Pulmonary artery endothelial cell (primary cell): ENCODE data around the gene MED23. TPM values are rescaled to one million over a fixed set of nuclear protein-coding genes. Genes with fewer than 3 reads are reported as not detected.
"Not testable (repeated sequence)": the region's sequence is repeated elsewhere in the genome, so short reads cannot be mapped to it uniquely, and the experiment has no call there.

Experiments
- DNase-seq: peaks from one replicate; pipeline ENCODE4 v3.0.0-alpha.2; 2011; ENCODE audit warnings: low read depth, low spot score
- total RNA-seq: library from RNA; depleted of rRNA; stranded (reverse); fragments of >200 nt; gene quantifications from 2 replicates; pipeline ENCODE4 v1.2.3, GENCODE V29; 2014

Gene MED23
- total RNA-seq, 1 donor from 2014 or later, result 30.3 TPM

DNA sequence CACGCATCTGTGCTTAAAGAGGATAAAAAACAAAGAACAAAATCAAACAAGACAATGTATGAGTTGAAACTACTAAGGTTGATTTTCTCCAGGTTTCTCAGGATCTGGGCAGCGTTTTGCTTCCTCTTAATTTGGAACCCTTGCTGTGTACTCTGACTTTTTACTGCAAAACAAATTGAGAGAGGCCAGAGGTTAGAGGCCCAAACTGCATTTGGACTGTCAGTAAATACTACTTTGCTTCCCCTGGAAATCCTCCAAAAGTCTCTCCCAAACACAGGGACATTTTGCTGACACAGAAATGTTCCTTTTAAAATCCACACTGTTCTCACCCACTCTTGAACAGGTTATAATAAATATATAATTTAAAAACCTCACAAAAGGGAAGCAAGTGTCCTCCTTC is 53.9 kb downstream of the MED23 start:
- no peak for DNase-seq

DNA sequence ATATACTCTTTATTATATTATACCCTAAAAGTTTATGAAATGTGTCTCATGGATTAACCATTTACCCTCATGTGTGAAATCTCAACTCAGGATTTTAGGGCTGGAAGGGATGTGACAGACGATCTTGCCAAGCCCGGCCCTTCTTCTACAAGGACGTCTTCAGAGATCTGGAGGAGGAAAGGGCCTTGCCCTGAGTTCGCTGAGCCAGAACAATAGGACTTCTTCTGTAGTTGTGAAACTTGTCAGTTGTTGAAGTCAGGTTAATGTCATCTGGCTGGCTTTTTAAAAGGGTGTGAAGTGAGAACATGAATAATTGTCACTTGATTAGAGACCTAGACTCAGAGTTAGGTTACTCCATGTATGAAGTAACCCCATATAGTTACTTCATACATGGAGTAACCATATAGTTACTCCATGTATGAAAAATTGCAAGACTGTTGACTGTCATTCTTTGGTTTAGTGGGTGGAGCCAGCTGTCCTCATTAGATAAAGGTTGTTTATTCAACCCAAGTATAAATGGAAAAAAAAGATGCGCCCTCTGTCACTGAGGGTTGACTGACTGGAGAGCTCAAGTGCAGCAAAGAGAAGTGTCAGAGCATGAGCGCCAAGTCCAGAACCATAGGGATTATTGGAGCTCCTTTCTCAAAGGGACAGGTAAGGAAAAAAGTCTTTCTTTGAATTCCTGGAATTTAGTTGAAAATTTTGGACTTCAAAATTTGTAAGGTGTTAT is 55.2 kb downstream of the MED23 start, which contains the start of gene ARG1:
Gene ARG1, plus strand, starts transcription at position 541 of the 730 bp plus-strand sequence. Its CDS starts 57 bp downstream, at position 598.
- DNase-seq, result no peak

DNA sequence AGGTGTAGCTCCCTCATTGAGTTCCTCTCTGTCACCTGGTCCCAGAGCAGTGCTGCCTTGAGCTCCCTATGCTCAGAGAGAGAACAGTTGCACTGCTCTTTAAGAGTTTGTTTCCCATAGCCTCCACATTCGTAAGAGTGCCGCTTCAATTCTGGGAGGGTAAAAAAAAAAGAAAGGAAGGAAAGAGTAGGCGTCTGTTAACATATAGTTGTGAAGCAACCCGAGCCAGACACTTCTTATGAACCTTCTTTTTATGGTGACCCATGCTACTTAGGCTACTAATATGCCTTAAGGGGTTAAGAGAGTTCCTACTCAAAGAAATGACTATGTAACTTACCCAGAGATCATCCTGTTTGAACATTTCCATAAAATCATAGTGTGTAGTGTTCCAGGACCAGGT is 59.3 kb downstream of the MED23 start:
- DNase-seq, result no peak

DNA sequence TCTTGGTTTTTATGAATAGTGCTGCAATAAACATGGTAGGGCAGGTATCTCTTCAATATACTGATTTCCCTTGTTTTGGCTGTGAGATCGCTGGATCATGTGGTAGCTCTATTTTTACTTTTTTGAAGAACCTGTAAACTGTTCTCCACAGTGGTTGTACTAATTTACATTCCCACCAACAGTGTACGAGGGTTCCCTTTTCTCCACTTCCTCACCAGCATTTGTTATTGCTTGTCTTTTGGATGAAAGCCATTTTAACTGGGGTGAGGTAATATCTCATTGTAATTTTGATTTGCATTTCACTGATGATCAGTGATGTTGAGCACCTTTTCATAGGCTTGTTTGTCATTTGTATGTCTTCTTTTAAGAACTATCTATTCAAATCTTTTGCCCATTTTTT is 63.0 kb downstream of the MED23 start:
- DNase-seq, result no peak

DNA sequence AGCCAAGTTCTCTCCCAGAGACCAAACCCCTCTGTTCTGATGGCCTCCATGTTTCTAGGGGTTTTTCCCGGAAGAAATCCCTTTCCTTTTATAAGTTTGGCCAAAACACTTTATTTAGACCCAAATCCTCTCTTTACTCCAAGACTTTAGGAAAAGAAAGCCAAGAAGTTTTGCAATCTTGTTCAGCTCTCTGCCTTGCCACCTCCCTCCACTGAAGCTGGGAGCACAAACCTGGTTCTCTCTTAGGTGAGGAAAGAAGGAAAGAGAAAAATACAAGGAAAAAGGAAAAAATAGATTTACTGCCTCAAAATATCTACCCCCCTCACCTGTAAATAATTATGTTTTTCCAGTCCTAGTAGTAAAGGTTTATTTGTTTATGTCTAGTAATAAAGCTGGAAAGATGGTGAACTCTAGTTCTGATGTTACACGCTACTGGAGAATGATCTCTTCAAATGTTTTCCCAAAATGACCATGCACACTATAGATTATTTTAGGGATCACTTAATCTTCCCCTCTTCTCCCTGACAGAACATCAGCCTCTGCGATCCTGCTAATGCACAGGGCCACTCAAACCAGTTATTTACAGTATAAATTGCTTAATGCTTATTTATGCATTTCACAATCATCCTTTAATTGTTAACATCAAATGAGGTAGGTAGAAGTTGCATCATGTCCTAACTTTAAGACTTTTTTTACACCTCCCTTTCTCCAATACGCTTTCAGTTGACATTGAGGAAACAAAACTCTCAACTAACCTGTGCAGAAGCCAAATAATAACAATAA is 65.9 kb downstream of the MED23 start:
- no peak for DNase-seq

DNA sequence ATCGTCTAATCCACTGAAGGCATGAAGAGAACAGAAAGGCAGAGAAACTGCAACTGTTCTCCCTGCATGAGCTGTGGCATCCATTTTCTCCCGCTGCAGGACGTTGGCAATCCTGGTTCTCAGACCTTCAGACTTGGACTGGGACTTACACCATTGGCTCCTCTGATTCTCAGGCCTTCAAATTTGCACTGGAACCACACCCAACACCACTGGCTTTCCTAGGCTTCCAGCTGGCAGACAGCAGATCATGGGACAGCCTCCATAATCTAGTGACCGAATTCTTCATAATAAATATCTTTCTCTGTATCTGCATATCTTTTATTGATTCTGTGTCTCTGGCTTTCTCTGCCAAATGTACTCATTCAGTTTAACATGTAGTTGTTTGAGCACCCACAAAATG is 69.1 kb downstream of the MED23 start:
- DNase-seq, result no peak

DNA sequence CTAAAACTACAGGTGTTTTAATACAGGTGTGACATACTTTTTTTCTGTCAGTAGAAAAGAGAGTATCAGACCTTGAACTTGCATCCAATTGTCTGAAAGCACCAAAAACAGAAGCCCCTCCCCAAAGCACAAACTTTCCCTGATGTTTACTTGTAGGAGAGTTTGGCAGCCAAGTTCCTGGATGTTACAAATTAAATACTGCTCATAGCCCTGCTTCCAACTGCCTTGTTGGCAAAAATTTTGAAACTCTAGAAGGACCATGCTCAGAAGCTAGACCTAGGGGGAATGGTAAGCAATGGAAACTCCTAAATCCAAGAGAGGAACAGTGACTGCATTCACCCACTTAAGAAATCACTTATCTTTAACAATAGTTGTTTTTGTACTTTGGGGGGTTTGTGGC is 72.0 kb downstream of the MED23 start:
- DNase-seq, result no peak

DNA sequence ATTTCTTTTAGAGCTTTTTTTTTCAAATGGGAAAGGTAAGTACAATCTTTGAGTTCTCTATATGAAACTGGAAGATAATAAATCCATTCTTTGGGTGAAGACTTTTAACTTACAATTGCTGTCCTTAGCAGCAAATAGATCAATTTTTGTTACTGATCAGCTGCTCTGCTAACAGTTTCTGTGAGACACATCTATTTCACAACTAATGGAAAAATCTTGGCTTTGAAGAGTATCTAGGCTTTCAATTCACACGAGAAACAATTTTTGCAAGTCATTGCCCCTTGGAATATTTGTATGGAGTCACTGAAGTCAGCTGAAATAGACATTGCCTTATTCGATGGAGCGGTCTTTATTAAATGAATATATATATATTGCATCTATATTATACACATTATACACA is 75.5 kb downstream of the MED23 start:
- DNase-seq, result no peak

DNA sequence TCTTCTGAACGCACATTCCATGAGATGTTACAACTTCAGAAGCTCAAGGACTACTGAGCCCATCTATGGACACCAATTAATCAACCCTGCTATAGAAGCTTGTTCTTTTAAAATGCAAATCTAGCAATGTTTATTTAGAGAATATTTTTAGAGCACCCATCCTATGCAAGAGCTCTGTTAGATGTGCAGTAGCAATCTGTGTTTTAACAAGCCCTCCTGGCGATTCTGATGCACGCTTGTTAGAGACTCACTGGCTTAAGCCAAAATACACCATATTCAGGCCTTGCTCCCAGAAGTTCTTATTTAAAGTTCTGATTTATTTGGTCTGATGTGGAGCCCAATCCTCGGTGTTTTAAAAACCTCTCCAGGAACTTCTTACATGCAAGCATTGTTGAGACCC is 76.1 kb downstream of the MED23 start:
- DNase-seq, result no peak

DNA sequence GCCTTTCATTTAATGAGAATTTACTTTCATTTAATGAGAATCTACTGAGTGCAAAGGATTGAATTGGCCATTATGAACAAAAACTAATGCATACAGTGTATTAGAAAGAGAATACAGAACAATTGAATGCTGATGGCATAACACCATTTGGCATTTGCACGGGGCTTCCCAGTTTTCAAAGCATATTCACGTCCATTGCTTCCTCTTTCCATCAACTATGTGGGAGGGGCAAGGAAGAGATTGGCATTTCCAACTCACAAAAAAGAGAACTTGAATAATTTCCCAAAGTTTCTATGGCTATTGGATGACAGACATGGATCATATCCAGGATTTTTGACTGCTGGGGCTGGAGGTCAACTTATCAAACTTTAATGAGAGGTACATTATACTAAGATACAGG is 78.2 kb downstream of the MED23 start:
- no peak for DNase-seq

DNA sequence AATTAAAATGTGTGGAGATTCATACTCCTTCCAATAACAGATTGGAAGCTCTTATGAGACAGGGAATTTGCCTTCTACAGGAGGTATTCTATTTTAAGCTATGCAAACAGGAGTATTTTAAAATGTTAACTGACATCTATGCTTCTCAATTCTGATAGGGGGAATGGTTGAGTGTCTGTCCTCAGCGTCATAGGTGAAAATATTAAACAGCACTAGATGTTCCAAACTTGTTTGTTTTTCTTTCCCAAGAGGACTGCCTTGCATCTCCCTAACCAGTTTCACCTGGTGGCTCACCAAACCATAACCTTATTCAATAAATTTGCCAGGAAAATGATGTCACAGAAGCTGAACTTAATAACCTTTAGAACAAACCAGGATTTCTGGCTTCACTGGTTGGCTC is 79.6 kb downstream of the MED23 start:
- no peak for DNase-seq

DNA sequence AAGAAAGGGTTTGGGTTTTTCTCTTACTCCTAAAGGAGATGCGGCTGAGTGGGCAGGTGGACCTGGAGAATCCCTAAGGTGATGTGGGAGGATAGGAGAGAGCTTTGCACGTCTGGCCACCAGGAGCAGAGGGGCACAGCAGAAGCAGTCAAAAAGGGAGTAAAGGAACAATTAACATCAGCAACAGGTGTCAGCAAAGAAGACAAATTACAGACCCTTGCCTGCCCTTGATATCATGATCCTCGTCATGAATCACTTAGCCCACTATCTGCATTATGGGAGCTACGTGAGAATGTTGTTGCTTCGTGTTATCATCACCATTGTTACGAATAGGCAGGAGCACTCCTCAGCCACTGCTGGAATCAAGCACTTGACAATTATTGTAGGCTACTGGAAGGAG is 80.6 kb downstream of the MED23 start:
- DNase-seq, result no peak

DNA sequence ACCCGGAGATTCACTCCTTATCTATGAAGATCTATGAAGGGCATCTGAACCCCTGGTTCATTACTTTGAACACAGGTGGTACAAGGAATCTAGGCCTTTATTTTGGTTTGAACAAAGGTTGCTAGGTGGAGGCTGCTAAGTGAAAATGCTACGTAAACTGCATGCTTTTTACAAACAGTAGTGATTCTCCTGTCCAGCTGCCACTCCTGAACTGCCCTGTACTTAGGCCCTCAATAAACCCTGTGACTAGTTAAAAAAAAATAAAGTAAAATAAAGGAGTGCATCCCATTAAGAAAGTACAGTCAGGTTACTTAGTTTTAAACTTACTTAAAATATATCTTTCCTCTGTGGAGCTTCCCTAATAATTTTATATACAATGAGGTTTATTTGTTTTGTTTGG is 82.7 kb downstream of the MED23 start:
- no peak for DNase-seq

DNA sequence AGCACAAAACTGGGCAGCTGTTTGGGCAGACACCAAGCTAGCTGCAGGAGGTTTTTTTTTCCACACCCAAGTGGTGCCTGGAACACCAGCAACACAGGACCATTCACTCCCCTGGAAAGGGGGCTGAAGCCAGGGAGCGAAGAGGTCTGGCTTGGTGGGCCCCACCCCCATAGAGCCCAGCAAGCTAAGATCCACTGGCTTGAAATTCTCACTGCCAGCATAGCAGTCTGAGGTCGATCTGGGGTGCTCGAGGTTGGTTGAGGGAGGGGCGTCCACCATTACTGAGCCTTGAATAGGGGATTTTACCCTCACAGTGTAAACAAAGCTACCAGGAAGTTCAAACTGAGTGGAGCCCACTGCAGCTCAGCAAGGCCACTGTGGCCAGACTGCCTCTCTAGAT is 89.4 kb downstream of the MED23 start:
- DNase-seq, result not testable (repeated sequence)

DNA sequence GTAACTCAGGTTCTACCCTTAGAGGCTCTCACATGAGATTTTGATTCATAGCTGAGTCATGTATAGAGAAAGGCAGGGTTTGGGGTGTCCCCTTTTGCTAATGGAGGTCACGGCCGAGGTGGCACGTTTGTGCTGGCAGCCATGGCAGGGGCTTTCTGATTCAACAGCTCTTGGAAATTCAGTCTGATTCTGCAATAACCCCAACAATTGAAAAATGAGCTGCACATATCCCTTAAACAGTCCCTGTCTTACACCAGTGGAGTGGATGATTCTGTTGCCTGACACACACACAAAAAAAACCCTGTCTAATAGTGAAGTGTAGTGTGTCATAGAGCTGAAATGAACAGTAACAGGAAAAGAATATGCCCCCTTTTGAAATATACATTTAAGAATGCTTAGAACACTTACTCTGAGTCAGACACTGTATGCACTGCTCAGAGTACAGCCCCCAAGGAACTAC is 95.4 kb downstream of the MED23 start:
- no peak for DNase-seq

DNA sequence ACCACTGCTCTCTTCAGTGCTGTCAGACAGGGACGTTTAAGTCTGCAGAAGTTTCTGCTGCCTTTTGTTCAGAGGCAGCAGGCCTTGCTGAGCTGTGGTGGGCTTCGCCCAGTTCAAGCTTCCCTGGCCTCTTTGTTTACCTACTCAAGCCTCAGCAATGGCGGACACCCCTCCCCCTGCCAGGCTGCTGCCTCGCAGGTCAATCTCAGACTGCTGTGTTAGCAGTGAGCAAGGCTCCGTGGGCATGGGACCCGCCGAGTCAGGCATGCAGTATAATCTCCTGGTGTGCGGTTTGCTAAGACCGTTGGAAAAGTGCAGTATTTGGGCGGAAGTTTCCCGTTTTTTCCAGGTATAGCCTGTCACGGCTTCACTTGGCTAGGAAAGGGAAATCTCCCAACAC is 96.4 kb downstream of the MED23 start:
- not testable (repeated sequence) for DNase-seq

DNA sequence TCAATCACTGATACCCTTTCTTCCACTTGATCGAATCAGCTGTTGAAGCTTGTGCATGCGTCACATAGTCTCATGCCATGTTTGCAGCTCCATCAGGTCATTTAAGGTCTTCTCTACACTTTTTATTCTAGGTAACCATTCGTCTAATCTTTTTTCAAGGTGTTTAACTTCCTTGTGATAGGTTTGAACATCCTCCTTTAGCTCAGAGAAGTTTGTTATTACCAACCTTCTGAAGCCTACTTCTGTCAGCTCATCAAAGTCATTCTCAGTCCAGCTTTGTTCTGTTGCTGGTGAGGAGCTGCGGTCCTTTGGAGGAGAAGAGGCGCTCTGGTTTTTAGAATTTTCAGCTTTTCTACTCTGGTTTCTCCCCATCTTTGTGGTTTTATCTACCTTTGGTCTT is 97.1 kb downstream of the MED23 start:
- DNase-seq, result not testable (repeated sequence)

DNA sequence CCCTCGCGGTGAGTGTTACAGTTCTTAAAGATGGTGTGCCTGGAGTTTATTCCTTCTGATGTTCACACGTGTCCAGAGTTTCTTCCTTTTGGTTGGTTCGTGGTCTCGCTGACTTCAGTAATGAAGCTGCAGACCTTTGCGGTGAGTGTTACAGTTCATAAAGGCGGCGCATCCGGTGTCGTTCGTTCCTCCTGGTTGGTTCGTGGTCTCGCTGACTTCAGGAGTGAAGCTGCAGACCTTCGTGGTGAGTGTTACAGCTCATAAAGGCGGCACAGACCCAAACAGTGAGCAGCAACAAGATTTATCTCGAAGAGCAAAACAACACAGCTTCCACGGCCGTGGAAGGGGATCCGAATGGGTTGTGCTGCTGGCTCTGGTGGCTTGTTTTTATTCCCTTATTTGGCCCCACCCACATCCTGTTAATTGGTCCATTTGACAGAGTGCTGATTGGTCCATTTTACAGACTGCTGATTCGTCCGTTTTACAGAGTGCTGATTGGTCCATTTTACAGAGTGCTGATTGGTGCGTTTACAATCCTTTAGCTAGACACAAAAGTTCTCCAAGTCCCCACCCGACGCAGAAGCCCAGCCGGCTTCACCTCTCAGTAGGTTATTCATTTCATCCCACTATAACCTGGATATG is 103.2 kb downstream of the MED23 start:
- no peak for DNase-seq

DNA sequence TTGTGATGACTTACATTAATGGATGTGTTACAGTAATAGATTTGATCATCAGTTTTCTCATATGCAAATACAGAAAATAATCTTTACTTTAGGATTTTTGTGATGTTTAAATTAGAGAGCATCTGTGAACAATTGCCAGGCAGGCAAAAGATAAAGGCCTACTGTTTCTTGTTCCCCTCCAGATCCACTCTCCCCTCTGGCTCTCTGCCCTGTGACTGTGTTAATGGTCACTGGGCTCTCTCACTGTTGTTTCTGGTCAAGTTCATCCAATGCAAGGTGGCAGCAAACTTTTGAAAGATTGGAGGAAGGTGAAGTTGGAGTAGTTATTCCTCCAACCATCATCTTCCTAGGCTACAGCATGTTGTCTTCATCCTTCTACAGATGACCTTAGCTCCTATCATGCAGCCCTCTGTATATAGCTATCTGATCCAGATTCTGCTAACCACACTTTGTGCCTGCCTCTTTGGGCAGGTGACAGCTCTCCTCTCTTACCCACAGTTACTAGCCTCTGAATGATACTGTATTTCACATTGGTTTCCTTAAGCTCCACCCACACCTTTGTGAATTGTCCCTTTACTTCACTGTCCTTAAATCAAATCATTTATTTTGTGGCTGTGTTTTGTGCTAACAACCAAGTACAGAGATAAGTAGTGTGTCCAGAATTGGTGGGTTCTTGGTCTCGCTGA is 103.9 kb downstream of the MED23 start:
- DNase-seq, result no peak
